ENCODE results near the gene PJA1.

Gene PJA1

GRCh38 chrX:69189576-69190371, 24.5 kb upstream of the PJA1 start:
- no peaks in the 10 kb centered on the region for H3K36me3 ChIP-seq (ENCODE audit: insufficient read depth, low read length)
- no peaks in the 10 kb centered on the region for H3K4me1 ChIP-seq (ENCODE audit: insufficient read depth, low read length)
- H3K27me3 ChIP-seq (ENCODE audit: insufficient read depth, low read length) = no peaks in the 10 kb centered on the region
- no peak overlapping the region for H3K27ac ChIP-seq (ENCODE audit: low read depth, low read length)
- H3K9me3 ChIP-seq (ENCODE audit: insufficient read depth, low read depth, low read length) = no peaks in the 10 kb centered on the region
- no peak overlapping the region for H3K4me3 ChIP-seq (ENCODE audit: low read length)
- WGBS = 56% methylated on average over 8 of the region's 9 CpGs
- H3K9ac ChIP-seq (ENCODE audit: low read depth, low read length) = no peak overlapping the region

DNA sequence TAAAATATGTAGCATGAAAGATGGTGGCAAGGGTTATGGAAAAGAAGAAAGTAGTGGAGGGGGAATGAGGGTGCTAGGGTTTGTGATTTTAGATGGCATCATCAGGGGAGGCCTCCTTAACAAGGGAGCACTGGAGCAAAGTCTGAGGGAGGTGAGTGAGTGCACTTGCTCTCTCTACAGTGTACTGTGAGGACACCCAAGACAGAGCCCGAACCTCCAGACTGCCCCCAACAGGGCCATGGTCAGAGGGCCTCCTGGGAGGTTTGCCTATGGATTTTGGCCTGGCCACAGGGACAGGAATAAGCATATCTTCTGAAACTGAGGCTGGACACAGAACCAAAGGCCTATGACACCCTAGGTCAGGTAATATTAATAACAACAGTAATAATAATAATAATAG, 21.4 kb upstream of the PJA1 start:
- Histone ChIP-seq H3K9me3 (ENCODE audit: insufficient read depth, low read depth, low read length) (no peaks in the 10 kb centered on the region), H3K4me1 (ENCODE audit: insufficient read depth, low read length) (no peaks in the 10 kb centered on the region), H3K9ac (ENCODE audit: low read depth, low read length) (no peak overlapping the region), H3K27me3 (ENCODE audit: insufficient read depth, low read length) (no peaks in the 10 kb centered on the region), H3K36me3 (ENCODE audit: insufficient read depth, low read length) (no peaks in the 10 kb centered on the region), H3K27ac (ENCODE audit: low read depth, low read length) (no peak overlapping the region), H3K4me3 (ENCODE audit: low read length) (no peak overlapping the region)
- WGBS = 100% methylated on average over 1 of the region's 1 CpG

DNA sequence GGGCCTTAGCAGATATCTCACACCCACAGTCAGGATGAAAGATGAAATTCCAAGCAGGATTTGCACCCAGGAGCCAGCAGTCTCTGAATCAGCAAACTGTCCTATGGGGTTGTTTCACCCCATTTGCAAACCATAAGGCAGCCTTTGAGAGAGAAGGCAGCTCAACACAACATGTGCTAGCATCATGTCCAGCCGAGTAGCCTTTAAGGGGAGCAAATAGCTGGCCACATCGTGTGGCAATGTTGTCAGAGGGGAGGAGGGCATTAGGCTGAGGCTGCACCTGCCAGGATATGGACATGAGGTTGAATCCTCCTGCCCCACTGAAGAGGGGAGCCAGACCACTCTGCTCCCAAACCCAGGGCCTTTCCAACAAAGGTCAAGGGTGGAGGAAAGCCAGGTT, 20.6 kb upstream of the PJA1 start:
- H3K9me3 ChIP-seq (ENCODE audit: insufficient read depth, low read depth, low read length) = no peaks in the 10 kb centered on the region
- WGBS = 78% methylated on average over 2 of the region's 2 CpGs
- no peaks in the 10 kb centered on the region for H3K27me3 ChIP-seq (ENCODE audit: insufficient read depth, low read length)
- no peak overlapping the region for H3K4me3 ChIP-seq (ENCODE audit: low read length)
- no peaks in the 10 kb centered on the region for H3K36me3 ChIP-seq (ENCODE audit: insufficient read depth, low read length)
- H3K27ac ChIP-seq (ENCODE audit: low read depth, low read length) = no peak overlapping the region
- H3K4me1 ChIP-seq (ENCODE audit: insufficient read depth, low read length) = no peaks in the 10 kb centered on the region
- no peak overlapping the region for H3K9ac ChIP-seq (ENCODE audit: low read depth, low read length)

DNA sequence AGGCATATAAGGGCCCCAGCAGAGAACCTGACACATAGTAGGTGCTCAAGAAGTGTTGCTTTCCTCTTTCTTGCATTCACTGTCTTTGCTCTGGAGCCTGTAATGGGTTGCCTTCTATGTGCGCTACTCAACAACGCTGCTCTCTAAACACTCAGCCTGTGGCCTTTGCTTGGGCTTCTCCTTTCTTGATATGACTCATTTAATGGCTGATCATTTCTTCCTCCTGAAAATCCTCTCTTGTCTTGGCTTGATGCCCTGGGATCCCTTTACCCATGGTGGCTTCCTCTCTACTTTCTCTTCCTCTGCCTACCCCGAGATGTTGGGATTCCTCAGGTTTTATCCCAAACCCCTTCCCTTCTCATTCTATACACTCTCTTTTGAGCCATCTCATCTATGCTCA, 19.9 kb upstream of the PJA1 start:
- Histone ChIP-seq H3K27ac (ENCODE audit: low read depth, low read length) (no peak overlapping the region), H3K27me3 (ENCODE audit: insufficient read depth, low read length) (no peaks in the 10 kb centered on the region), H3K36me3 (ENCODE audit: insufficient read depth, low read length) (no peaks in the 10 kb centered on the region), H3K9me3 (ENCODE audit: insufficient read depth, low read depth, low read length) (no peaks in the 10 kb centered on the region), H3K9ac (ENCODE audit: low read depth, low read length) (no peak overlapping the region), H3K4me1 (ENCODE audit: insufficient read depth, low read length) (no peaks in the 10 kb centered on the region), H3K4me3 (ENCODE audit: low read length) (no peak overlapping the region)
- WGBS = 92% methylated on average over 3 of the region's 3 CpGs

- Histone ChIP-seq H3K4me1 (ENCODE audit: insufficient read depth, low read length) (peaks cover 3% of the 10 kb centered on the region; the same call in 1 of the 2 replicates), H3K36me3 (ENCODE audit: insufficient read depth, low read length) (no peaks in the 10 kb centered on the region), H3K4me3 (ENCODE audit: low read length) (no peak overlapping the region), H3K9me3 (ENCODE audit: insufficient read depth, low read depth, low read length) (no peaks in the 10 kb centered on the region), H3K27ac (ENCODE audit: low read depth, low read length) (no peak overlapping the region), H3K27me3 (ENCODE audit: insufficient read depth, low read length) (no peaks in the 10 kb centered on the region), H3K9ac (ENCODE audit: low read depth, low read length) (no peak overlapping the region)
- WGBS = 89% methylated on average over 4 of the region's 4 CpGs
Measured at GRCh38 chrX:69182818-69183380, 17.6 kb upstream of the PJA1 start.

DNA sequence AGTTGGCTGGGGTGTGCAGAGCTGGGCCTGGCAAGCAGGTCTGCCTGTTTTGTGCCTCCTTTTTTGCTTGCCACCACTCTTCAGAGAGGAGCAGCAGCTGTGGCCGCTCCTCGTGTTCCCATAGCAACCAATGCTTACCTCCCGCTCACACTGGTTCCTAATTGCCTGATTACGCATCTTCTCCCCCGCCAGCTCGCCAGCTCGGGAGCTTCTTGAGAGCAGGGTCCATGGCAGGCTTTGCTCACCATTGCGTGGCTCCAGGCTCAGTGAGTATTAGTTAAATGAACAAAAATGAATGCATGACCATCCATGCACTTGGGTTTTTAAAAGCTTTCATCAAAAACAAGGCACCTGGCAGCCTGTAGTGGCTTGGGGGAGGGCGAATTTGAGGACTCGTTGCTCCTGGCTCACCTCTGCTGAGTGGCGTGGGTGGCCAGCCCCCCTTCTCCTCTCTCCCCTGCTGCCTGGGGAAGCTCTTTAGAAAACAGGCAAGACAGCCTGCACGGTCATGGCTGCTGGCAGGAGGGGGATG, 14.2 kb upstream of the PJA1 start:
- Histone ChIP-seq H3K4me1 (ENCODE audit: insufficient read depth, low read length) (peaks cover 3% of the 10 kb centered on the region; the same call in 1 of the 2 replicates), H3K4me3 (ENCODE audit: low read length) (peak overlapping the region; percentile 33; the same call in 1 of the 2 replicates), H3K9ac (ENCODE audit: low read depth, low read length) (no peak overlapping the region), H3K9me3 (ENCODE audit: insufficient read depth, low read depth, low read length) (no peaks in the 10 kb centered on the region), H3K27me3 (ENCODE audit: insufficient read depth, low read length) (no peaks in the 10 kb centered on the region), H3K36me3 (ENCODE audit: insufficient read depth, low read length) (no peaks in the 10 kb centered on the region), H3K27ac (ENCODE audit: low read depth, low read length) (no peak overlapping the region)
- WGBS = 17% methylated on average over 11 of the region's 12 CpGs

DNA sequence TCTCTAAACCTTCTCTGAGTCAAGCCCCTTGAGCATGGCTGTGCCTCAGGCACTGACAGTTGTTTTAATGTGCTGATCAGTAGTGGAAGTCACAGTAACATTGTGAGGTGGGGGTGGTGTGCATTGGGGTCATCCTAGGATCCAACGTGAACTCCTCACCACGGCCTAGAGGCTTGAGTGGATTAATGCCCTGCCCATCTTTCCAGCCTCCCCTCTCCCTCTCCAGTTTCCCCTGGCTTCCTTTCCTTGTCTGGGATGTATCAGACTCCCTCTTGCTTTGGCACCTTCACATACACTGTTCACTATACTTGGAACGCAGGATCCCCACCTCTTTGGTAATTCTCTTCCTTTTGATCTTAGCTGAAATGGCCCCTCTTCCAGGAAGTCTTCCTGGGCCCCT, 13.3 kb upstream of the PJA1 start:
- 83% methylated on average over 3 of the region's 3 CpGs for WGBS
- Histone ChIP-seq H3K9ac (ENCODE audit: low read depth, low read length) (no peak overlapping the region), H3K27me3 (ENCODE audit: insufficient read depth, low read length) (no peaks in the 10 kb centered on the region), H3K36me3 (ENCODE audit: insufficient read depth, low read length) (no peaks in the 10 kb centered on the region), H3K27ac (ENCODE audit: low read depth, low read length) (no peak overlapping the region), H3K4me3 (ENCODE audit: low read length) (no peak overlapping the region), H3K9me3 (ENCODE audit: insufficient read depth, low read depth, low read length) (no peaks in the 10 kb centered on the region), H3K4me1 (ENCODE audit: insufficient read depth, low read length) (peaks cover 3% of the 10 kb centered on the region; the same call in 1 of the 2 replicates)

DNA sequence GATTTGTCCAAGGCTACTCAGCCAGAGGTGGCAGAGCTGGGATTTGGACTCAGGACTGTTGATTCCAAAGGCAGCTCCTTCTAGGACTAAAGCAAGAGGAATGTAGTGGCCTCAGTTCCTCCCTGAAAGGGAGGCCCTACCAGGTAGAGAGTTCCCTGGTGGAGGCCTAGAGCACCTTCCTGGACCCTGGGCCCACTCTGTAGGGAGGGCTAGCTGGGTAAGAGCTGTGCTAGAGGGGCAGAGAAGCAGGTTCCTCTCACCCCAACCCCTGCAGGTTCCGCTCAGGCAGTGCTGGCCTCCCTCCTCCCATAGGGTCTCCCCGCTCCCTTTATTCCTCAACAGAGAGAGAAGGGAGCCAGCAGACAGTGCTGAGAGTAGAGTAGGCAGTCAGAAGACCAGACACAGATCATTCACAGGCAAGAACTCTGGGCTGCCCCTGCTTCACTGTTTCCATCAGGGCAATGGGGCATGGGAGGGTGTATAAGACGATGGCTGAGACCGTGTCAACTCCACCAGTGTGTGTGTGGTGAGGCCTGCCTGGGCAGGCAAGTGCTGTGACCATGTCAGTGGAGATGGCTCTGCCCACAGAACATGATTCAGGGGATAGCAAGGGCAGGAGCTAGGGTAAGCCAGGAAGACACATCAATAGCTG, 12.4 kb upstream of the PJA1 start:
- 96% methylated on average over 3 of the region's 4 CpGs for WGBS
- Histone ChIP-seq H3K27me3 (ENCODE audit: insufficient read depth, low read length) (no peaks in the 10 kb centered on the region), H3K36me3 (ENCODE audit: insufficient read depth, low read length) (no peaks in the 10 kb centered on the region), H3K27ac (ENCODE audit: low read depth, low read length) (no peak overlapping the region), H3K4me3 (ENCODE audit: low read length) (no peak overlapping the region), H3K4me1 (ENCODE audit: insufficient read depth, low read length) (peaks cover 3% of the 10 kb centered on the region; the same call in 1 of the 2 replicates), H3K9ac (ENCODE audit: low read depth, low read length) (no peak overlapping the region), H3K9me3 (ENCODE audit: insufficient read depth, low read depth, low read length) (no peaks in the 10 kb centered on the region)

GRCh38 chrX:69176053-69176452, 10.8 kb upstream of the PJA1 start:
- Histone ChIP-seq H3K9ac (ENCODE audit: low read depth, low read length) (no peak overlapping the region), H3K4me3 (ENCODE audit: low read length) (no peak overlapping the region), H3K4me1 (ENCODE audit: insufficient read depth, low read length) (peaks cover 3% of the 10 kb centered on the region; the same call in 1 of the 2 replicates), H3K9me3 (ENCODE audit: insufficient read depth, low read depth, low read length) (no peaks in the 10 kb centered on the region), H3K27ac (ENCODE audit: low read depth, low read length) (no peak overlapping the region), H3K36me3 (ENCODE audit: insufficient read depth, low read length) (no peaks in the 10 kb centered on the region), H3K27me3 (ENCODE audit: insufficient read depth, low read length) (no peaks in the 10 kb centered on the region)
- 92% methylated on average over 2 of the region's 3 CpGs for WGBS

- Histone ChIP-seq H3K9ac (ENCODE audit: low read depth, low read length) (no peak overlapping the region), H3K36me3 (ENCODE audit: insufficient read depth, low read length) (no peaks in the 10 kb centered on the region), H3K4me1 (ENCODE audit: insufficient read depth, low read length) (no peaks in the 10 kb centered on the region), H3K9me3 (ENCODE audit: insufficient read depth, low read depth, low read length) (no peaks in the 10 kb centered on the region), H3K4me3 (ENCODE audit: low read length) (no peak overlapping the region), H3K27me3 (ENCODE audit: insufficient read depth, low read length) (no peaks in the 10 kb centered on the region), H3K27ac (ENCODE audit: low read depth, low read length) (no peak overlapping the region)
- WGBS = 66% methylated on average over 20 of the region's 20 CpGs
Measured at GRCh38 chrX:69173906-69174305, 8.7 kb upstream of the PJA1 start.

DNA sequence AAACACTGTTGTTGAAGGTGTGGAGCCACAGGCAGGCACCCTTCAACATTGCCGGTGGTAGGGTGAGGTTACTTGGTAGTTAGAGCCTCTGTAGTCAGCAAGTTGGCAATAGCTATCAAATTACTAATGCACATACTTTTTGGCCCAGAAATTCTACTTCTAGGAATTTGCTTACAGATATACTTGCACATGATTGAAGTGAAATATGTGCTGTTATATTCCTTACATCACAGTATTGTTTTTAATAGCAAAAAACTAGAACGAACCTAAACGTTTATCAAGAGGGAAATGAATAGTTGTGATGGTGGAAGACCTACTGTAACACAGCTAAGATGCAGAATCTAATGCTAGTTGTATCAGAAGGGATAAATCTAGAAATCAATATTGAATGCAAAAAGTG, 7.7 kb upstream of the PJA1 start:
- WGBS = 86% methylated on average over 3 of the region's 3 CpGs
- no peak overlapping the region for H3K9ac ChIP-seq (ENCODE audit: low read depth, low read length)
- H3K27ac ChIP-seq (ENCODE audit: low read depth, low read length) = no peak overlapping the region
- no peaks in the 10 kb centered on the region for H3K27me3 ChIP-seq (ENCODE audit: insufficient read depth, low read length)
- H3K36me3 ChIP-seq (ENCODE audit: insufficient read depth, low read length) = no peaks in the 10 kb centered on the region
- no peak overlapping the region for H3K4me3 ChIP-seq (ENCODE audit: low read length)
- H3K9me3 ChIP-seq (ENCODE audit: insufficient read depth, low read depth, low read length) = no peaks in the 10 kb centered on the region
- H3K4me1 ChIP-seq (ENCODE audit: insufficient read depth, low read length) = no peaks in the 10 kb centered on the region

Data from HUES64 (cell line).